PC-9 (cell line): Measurements from ENCODE around the gene MT1G.
"Not testable (repeated sequence)": the region's sequence is repeated elsewhere in the genome, so short reads cannot be mapped to it uniquely, and the experiment has no call there.

Experiments
- CTCF ChIP-seq: fragments of 200-600 bp; sonication (generic); conservative IDR thresholded peaks from 2 replicates; pipeline ENCODE4 v1.6.1; 2017; ENCODE audit warnings: mixed run types, antibody characterized with exemption, mild to moderate bottlenecking, moderate library complexity
- EZH2 ChIP-seq: fragments of 200-600 bp; sonication (generic); IDR thresholded peaks from 2 replicates; pipeline ENCODE4 v1.8.0; 2017; ENCODE audit warnings: antibody characterized with exemption, low read depth

- TF ChIP-seq CTCF, EZH2: not testable (repeated sequence)
Observed at GRCh38 chr16:56717532-56717931, 49.7 kb upstream of the MT1G start.
